Neuronal stem cell (in vitro differentiated cells): ENCODE data around the gene C4orf50.

Experiments used
- DNase-seq: peaks from one replicate; pipeline ENCODE4 v3.0.0-alpha.2; 2013; ENCODE audit warnings: low spot score
- H2AFZ ChIP-seq: one replicate; pipeline ENCODE4 v1.6.1; 2013; ENCODE audit warnings: mild to moderate bottlenecking, low read length, inconsistent platforms
- H2AK5ac ChIP-seq: 2 replicates; pipeline ENCODE4 v1.6.1; 2013; ENCODE audit warnings: low read depth, mild to moderate bottlenecking, inconsistent platforms, low read length, moderate library complexity, mixed read lengths
- H2BK120ac ChIP-seq: 2 replicates; pipeline ENCODE4 v1.6.1; 2013; ENCODE audit warnings: low read depth, mild to moderate bottlenecking, inconsistent platforms, low read length, moderate library complexity, mixed read lengths
- H2BK12ac ChIP-seq: one replicate; pipeline ENCODE4 v1.6.1; 2013; ENCODE audit warnings: low read length, inconsistent platforms
- H2BK15ac ChIP-seq: 2 replicates; pipeline ENCODE4 v1.6.1; 2013; ENCODE audit warnings: mild to moderate bottlenecking, low read length, inconsistent platforms, mixed read lengths
- H2BK5ac ChIP-seq: one replicate; pipeline ENCODE4 v1.6.1; 2013; ENCODE audit warnings: inconsistent platforms, mild to moderate bottlenecking, low read length, moderate library complexity
- H3K14ac ChIP-seq: one replicate; pipeline ENCODE4 v1.6.1; 2013; ENCODE audit warnings: low read length, inconsistent platforms
- H3K18ac ChIP-seq: 2 replicates; pipeline ENCODE4 v1.6.1; 2013; ENCODE audit warnings: low read length, inconsistent platforms
- H3K23ac ChIP-seq: 2 replicates; pipeline ENCODE4 v1.6.1; 2013; ENCODE audit warnings: low read depth, mild to moderate bottlenecking, mixed read lengths, low read length, inconsistent platforms; ENCODE audit not compliant: poor library complexity
- H3K27ac ChIP-seq: replicated peaks from 3 replicates; pipeline ENCODE4 v1.5.1; 2013; ENCODE audit warnings: low read length, inconsistent platforms
- H3K27me3 ChIP-seq, 3 experiments: 2 replicates each; pipeline ENCODE4 v1.6.1; 2013; ENCODE audit warnings: low read length in 3 of 3, mild to moderate bottlenecking in 2 of 3, inconsistent platforms in 1 of 3, low read depth in 1 of 3, mixed read lengths in 1 of 3, moderate library complexity in 1 of 3; ENCODE audit not compliant: control insufficient read depth in 3 of 3, insufficient read depth in 3 of 3
- H3K36me3 ChIP-seq, 2 donors: replicated peaks in 1 of 2; 2 replicates each; pipeline ENCODE4 v1.6.1; 2013; ENCODE audit warnings: low read length in 2 of 2; ENCODE audit not compliant: control insufficient read depth in 2 of 2, insufficient read depth in 2 of 2
- H3K4ac ChIP-seq: 2 replicates; pipeline ENCODE4 v1.6.1; 2013; ENCODE audit warnings: inconsistent platforms, mild to moderate bottlenecking, low read length, moderate library complexity
- H3K4me1 ChIP-seq, 2 donors: 1 replicate in 1 of 2; 2 replicates in 1 of 2; pipeline ENCODE4 v1.6.1; 2013; ENCODE audit warnings: low read length in 2 of 2, low read depth in 1 of 2; ENCODE audit not compliant: control insufficient read depth in 2 of 2, insufficient read depth in 1 of 2
- H3K4me2 ChIP-seq: one replicate; pipeline ENCODE4 v1.6.1; 2013; ENCODE audit warnings: mild to moderate bottlenecking, low read length, inconsistent platforms; ENCODE audit not compliant: insufficient read depth, poor library complexity, severe bottlenecking
- H3K4me3 ChIP-seq, 2 donors: 2 replicates each; pipeline ENCODE4 v1.5.1; 2013; ENCODE audit warnings: low read length in 2 of 2, mild to moderate bottlenecking in 2 of 2, inconsistent platforms in 1 of 2, moderate library complexity in 1 of 2
- H3K79me1 ChIP-seq: one replicate; pipeline ENCODE4 v1.6.1; 2013; ENCODE audit warnings: low read depth, mild to moderate bottlenecking, inconsistent platforms, low read length, moderate library complexity
- H3K9ac ChIP-seq: one replicate; pipeline ENCODE4 v1.6.1; 2013; ENCODE audit warnings: mild to moderate bottlenecking, low read depth, low read length, inconsistent platforms; ENCODE audit not compliant: poor library complexity
- H3K9me3 ChIP-seq, 2 donors: replicated peaks in 1 of 2; 2 replicates each; pipeline versions ENCODE3 to v1.6.1; 2013; ENCODE audit warnings: low read length in 2 of 2, mild to moderate bottlenecking in 2 of 2, inconsistent platforms in 1 of 2, low read depth in 1 of 2, mixed read lengths in 1 of 2, moderate library complexity in 1 of 2; ENCODE audit not compliant: control insufficient read depth in 2 of 2, insufficient read depth in 1 of 2
- H4K8ac ChIP-seq: one replicate; pipeline ENCODE4 v1.6.1; 2013; ENCODE audit warnings: low read depth, mild to moderate bottlenecking, inconsistent platforms, low read length, moderate library complexity
- H4K91ac ChIP-seq: one replicate; pipeline ENCODE4 v1.6.1; 2013; ENCODE audit warnings: low read length, low read depth, mild to moderate bottlenecking, inconsistent platforms; ENCODE audit not compliant: poor library complexity
- WGBS, 2 donors: extraction: QIAGEN DNeasy Blood & Tissue Kit; methylation state at CpG; one replicate each; pipeline ENCODE4 v1.1.7; 2013; ENCODE audit warnings: missing lambda C conversion rate in 2 of 2, mixed read lengths in 1 of 2; ENCODE audit not compliant: insufficient read length in 2 of 2, insufficient replicate concordance in 1 of 2; ENCODE audit errors: extremely low coverage in 2 of 2; 5-methylcytosine and 5-hydroxymethylcytosine counted together

C4orf50 gene

GRCh38 chr4:5969336-5969735 is 48.9 kb downstream of the C4orf50 start:
- Histone ChIP-seq H3K79me1 (no peaks in the 10 kb centered on the region), H4K8ac (no peak overlapping the region), H2BK15ac (no peak overlapping the region), H3K23ac (no peak overlapping the region), H2BK120ac (no peak overlapping the region), H2BK12ac (no peak overlapping the region), H3K4me3 (no peak overlapping the region), H2AK5ac (no peak overlapping the region), H4K91ac (no peak overlapping the region), H3K4me2 (no peak overlapping the region), H3K9me3 (no peaks in the 10 kb centered on the region), H3K27me3 (peaks cover 0 to 21% (median 0%) of the 10 kb centered on the region in 3 experiments), H3K36me3 (no peaks in the 10 kb centered on the region), H3K4ac (no peak overlapping the region), H3K9ac (no peak overlapping the region), H3K27ac (no peak overlapping the region), H2BK5ac (no peak overlapping the region), H3K14ac (no peak overlapping the region), H2AFZ (no peak overlapping the region), H3K4me1 (peaks cover 0 to 3% of the 10 kb centered on the region in 2 donors), H3K18ac (no peak overlapping the region)
- WGBS, 2 donors, result no CpG with 5 or more reads among the region's 5 CpGs
- DNase-seq, result no peak

- no peak for DNase-seq
- Histone ChIP-seq H3K27ac (no peak overlapping the region), H3K36me3 (no peaks in the 10 kb centered on the region), H3K79me1 (no peaks in the 10 kb centered on the region), H3K27me3 (peaks cover 0 to 30% (median 0%) of the 10 kb centered on the region in 3 experiments), H4K91ac (no peak overlapping the region), H2BK120ac (no peak overlapping the region), H2BK15ac (no peak overlapping the region), H3K4me1 (peaks cover 0 to 5% of the 10 kb centered on the region in 2 donors), H3K18ac (no peak overlapping the region), H3K4ac (no peak overlapping the region), H2BK12ac (no peak overlapping the region), H3K9me3 (no peaks in the 10 kb centered on the region), H3K23ac (peak overlapping the region; percentile 32), H3K4me3 (no peak overlapping the region), H2BK5ac (no peak overlapping the region), H2AK5ac (no peak overlapping the region), H2AFZ (no peak overlapping the region), H3K9ac (no peak overlapping the region), H4K8ac (no peak overlapping the region), H3K14ac (no peak overlapping the region), H3K4me2 (no peak overlapping the region)
- no CpG with 5 or more reads among the region's 10 CpGs for WGBS, 2 donors
Measured at GRCh38 chr4:5968246-5968645, 50.0 kb downstream of the C4orf50 start.

GRCh38 chr4:5967783-5968182 is 50.4 kb downstream of the C4orf50 start:
- peaks cover 0 to 30% (median 0%) of the 10 kb centered on the region in 3 experiments for H3K27me3 ChIP-seq
- H2AFZ ChIP-seq, result no peak overlapping the region
- H3K9ac ChIP-seq, result no peak overlapping the region
- no CpG with 5 or more reads among the region's 6 CpGs for WGBS, 2 donors
- H3K4me2 ChIP-seq, result no peak overlapping the region
- H2AK5ac ChIP-seq, result no peak overlapping the region
- H3K27ac ChIP-seq, result no peak overlapping the region
- peak overlapping the region; percentile 32 for H3K23ac ChIP-seq
- H3K4me1 ChIP-seq, result peaks cover 0 to 5% of the 10 kb centered on the region in 2 donors
- H2BK120ac ChIP-seq, result no peak overlapping the region
- H2BK15ac ChIP-seq, result no peak overlapping the region
- H2BK5ac ChIP-seq, result no peak overlapping the region
- H3K4ac ChIP-seq, result no peak overlapping the region
- no peak overlapping the region for H3K4me3 ChIP-seq
- no peaks in the 10 kb centered on the region for H3K36me3 ChIP-seq
- no peak overlapping the region for H4K91ac ChIP-seq
- no peaks in the 10 kb centered on the region for H3K9me3 ChIP-seq
- DNase-seq, result no peak
- H3K18ac ChIP-seq, result no peak overlapping the region
- H4K8ac ChIP-seq, result no peak overlapping the region
- no peak overlapping the region for H2BK12ac ChIP-seq
- no peak overlapping the region for H3K14ac ChIP-seq
- H3K79me1 ChIP-seq, result no peaks in the 10 kb centered on the region

GRCh38 chr4:5965225-5965624 is 53.0 kb downstream of the C4orf50 start:
- no peak overlapping the region for H2BK5ac ChIP-seq
- no peaks in the 10 kb centered on the region for H3K9me3 ChIP-seq
- H3K27me3 ChIP-seq, result peaks cover 0 to 46% (median 0%) of the 10 kb centered on the region in 3 experiments
- no peak overlapping the region for H2BK15ac ChIP-seq
- H3K4me3 ChIP-seq, result no peak overlapping the region
- no peak overlapping the region for H2AK5ac ChIP-seq
- H3K79me1 ChIP-seq, result no peaks in the 10 kb centered on the region
- H3K36me3 ChIP-seq, result no peaks in the 10 kb centered on the region
- no peak overlapping the region for H3K14ac ChIP-seq
- H3K9ac ChIP-seq, result no peak overlapping the region
- no peak overlapping the region for H2BK120ac ChIP-seq
- H4K91ac ChIP-seq, result no peak overlapping the region
- H3K4me1 ChIP-seq, result peaks cover 0 to 2% of the 10 kb centered on the region in 2 donors
- no peak overlapping the region for H4K8ac ChIP-seq
- H3K27ac ChIP-seq, result no peak overlapping the region
- no peak overlapping the region for H2AFZ ChIP-seq
- no peak overlapping the region for H3K4me2 ChIP-seq
- H3K4ac ChIP-seq, result no peak overlapping the region
- H3K23ac ChIP-seq, result no peak overlapping the region
- no CpG with 5 or more reads among the region's 9 CpGs for WGBS, 2 donors
- peak overlapping the region; percentile 49 for H3K18ac ChIP-seq
- no peak overlapping the region for H2BK12ac ChIP-seq
- no peak for DNase-seq
